GM23338 (cell line): ENCODE measurements around the gene GPR152. TPM values are rescaled to one million over a fixed set of nuclear protein-coding genes. Genes with fewer than 3 reads are reported as not detected.

ENCODE experiments used
- ATAC-seq: fragments of 200-7000 bp; cut with Tn5 transposase; 3 replicates; pipeline ENCODE4 v1.9.1; 2020
- DNase-seq: peaks from one replicate; pipeline ENCODE4 v3.0.0-alpha.2; 2015; ENCODE audit warnings: low spot score
- H2AFZ ChIP-seq: fragments of 200-600 bp; sonication (generic); 2 replicates; pipeline ENCODE4 v1.8.0; 2016; ENCODE audit warnings: antibody characterized with exemption, mild to moderate bottlenecking, moderate library complexity
- H3F3A ChIP-seq: fragments of 200-600 bp; sonication (generic); replicated peaks from 2 replicates; pipeline ENCODE4 v1.8.0; 2017; ENCODE audit warnings: antibody characterized with exemption, mixed run types, low read depth
- H3K27ac ChIP-seq: fragments of 200-600 bp; sonication (generic); 2 replicates; pipeline ENCODE4 v1.6.1; 2016; ENCODE audit warnings: low read depth
- H3K27me3 ChIP-seq: fragments of 200-600 bp; sonication (generic); 2 replicates; pipeline ENCODE4 v1.8.0; 2016; ENCODE audit warnings: mild to moderate bottlenecking, mixed run types, moderate library complexity; ENCODE audit not compliant: insufficient read depth
- H3K36me3 ChIP-seq: fragments of 200-600 bp; sonication (generic); 2 replicates; pipeline ENCODE4 v1.8.0; 2016; ENCODE audit warnings: mild to moderate bottlenecking; ENCODE audit not compliant: insufficient read depth
- H3K4me1 ChIP-seq: fragments of 200-600 bp; sonication (generic); 2 replicates; pipeline ENCODE4 v1.8.0; 2016; ENCODE audit warnings: mild to moderate bottlenecking, moderate library complexity; ENCODE audit not compliant: insufficient read depth
- H3K4me2 ChIP-seq: fragments of 200-600 bp; sonication (generic); 2 replicates; pipeline ENCODE4 v1.7.1; 2017; ENCODE audit warnings: mixed run types
- H3K4me3 ChIP-seq: fragments of 200-600 bp; sonication (generic); 2 replicates; pipeline ENCODE4 v1.6.1; 2016; ENCODE audit warnings: mixed run types
- H3K79me2 ChIP-seq: fragments of 200-600 bp; sonication (generic); replicated peaks from 2 replicates; pipeline ENCODE4 v1.8.0; 2017; ENCODE audit warnings: mild to moderate bottlenecking; ENCODE audit not compliant: insufficient read depth
- H3K9me2 ChIP-seq: fragments of 200-600 bp; sonication (generic); 2 replicates; pipeline ENCODE4 v1.8.0; 2017; ENCODE audit not compliant: insufficient read depth
- H4K20me1 ChIP-seq: fragments of 200-600 bp; sonication (generic); replicated peaks from 2 replicates; pipeline ENCODE4 v1.8.0; 2017; ENCODE audit warnings: mild to moderate bottlenecking; ENCODE audit not compliant: insufficient read depth
- H3K27ac Mint-ChIP-seq: 2 replicates; pipeline ENCODE4 v1.8.0; 2020; ENCODE audit warnings: inconsistent platforms, mild to moderate bottlenecking, moderate library complexity, mixed read lengths
- H3K27me3 Mint-ChIP-seq: 3 replicates; pipeline ENCODE4 v1.8.0; 2022; ENCODE audit warnings: low read depth, mild to moderate bottlenecking, moderate library complexity, mixed read lengths, inconsistent platforms; ENCODE audit not compliant: insufficient read depth, poor library complexity
- H3K36me3 Mint-ChIP-seq: 3 replicates; pipeline ENCODE4 v1.8.0; 2021; ENCODE audit warnings: low read depth, mild to moderate bottlenecking, inconsistent platforms, moderate library complexity, mixed read lengths
- H3K4me1 Mint-ChIP-seq: 3 replicates; pipeline ENCODE4 v1.8.0; 2020; ENCODE audit warnings: mild to moderate bottlenecking, inconsistent platforms, mixed read lengths
- H3K4me3 Mint-ChIP-seq: 3 replicates; pipeline ENCODE4 v1.8.0; 2021; ENCODE audit warnings: moderate library complexity, mild to moderate bottlenecking, inconsistent platforms, mixed read lengths
- H3K9me3 Mint-ChIP-seq: 3 replicates; pipeline ENCODE4 v1.8.0; 2020; ENCODE audit warnings: moderate library complexity, mild to moderate bottlenecking, inconsistent platforms, mixed read lengths
- CREB1 ChIP-seq: fragments of 250-450 bp; sonication (Bioruptor Pico); IDR thresholded peaks from 2 replicates; pipeline ENCODE4 v1.5.0; 2020; ENCODE audit warnings: low read depth, mild to moderate bottlenecking, moderate library complexity
- EZH2 ChIP-seq: fragments of 200-600 bp; sonication (generic); IDR thresholded peaks from one replicate; pipeline ENCODE4 v1.8.0; 2017; ENCODE audit warnings: antibody characterized with exemption, mild to moderate bottlenecking, low read depth; ENCODE audit not compliant: unreplicated experiment
- EZH2phosphoT487 ChIP-seq: fragments of 200-600 bp; sonication (generic); IDR thresholded peaks from one replicate; pipeline ENCODE4 v1.8.1; 2018; ENCODE audit warnings: antibody characterized with exemption; ENCODE audit not compliant: unreplicated experiment
- JUNB ChIP-seq: IDR thresholded peaks from one replicate; pipeline ENCODE4 v1.6.1; 2016; ENCODE audit warnings: antibody characterized with exemption; ENCODE audit not compliant: unreplicated experiment
- NANOG ChIP-seq: IDR thresholded peaks from 2 replicates; pipeline ENCODE4 v1.6.1; 2016; ENCODE audit warnings: antibody characterized with exemption, borderline replicate concordance
- POLR2AphosphoS5 ChIP-seq: IDR thresholded peaks from 2 replicates; pipeline ENCODE4 v1.6.1; 2016; ENCODE audit warnings: antibody characterized with exemption, low read depth
- STAT1 ChIP-seq: IDR thresholded peaks from one replicate; pipeline ENCODE4 v1.6.1; 2016; ENCODE audit warnings: antibody characterized with exemption; ENCODE audit not compliant: unreplicated experiment
- ZNF114 ChIP-seq: fragments of 250-450 bp; sonication (Bioruptor Pico); IDR thresholded peaks from 2 replicates; pipeline ENCODE4 v1.5.0; 2020; ENCODE audit warnings: mild to moderate bottlenecking, moderate library complexity
- ZNF331 ChIP-seq: fragments of 250-450 bp; sonication (Bioruptor Pico); IDR thresholded peaks from 2 replicates; pipeline ENCODE4 v1.5.0; 2020; ENCODE audit warnings: low read depth, mild to moderate bottlenecking, moderate library complexity
- polyA plus RNA-seq: library from polyadenylated mRNA; unstranded; fragments of >200 nt; fragmentation: Nextera tagmentation; extraction: Ambion mirVana; gene quantifications from 2 replicates; pipeline ENCODE4 v1.2.1, GENCODE V29; 2016
- total RNA-seq: library from RNA; depleted of rRNA; stranded (reverse); fragments of >200 nt; shearing (Covaris generic); gene quantifications from 2 replicates; pipeline ENCODE4 v1.2.3, GENCODE V29; 2014
- TF ChIP-seq, protein P1 (sequence below): IDR thresholded peaks from 2 replicates; pipeline ENCODE4 v1.6.1; 2016; ENCODE audit warnings: antibody characterized with exemption
- TF ChIP-seq, protein P2 (sequence below): IDR thresholded peaks from one replicate; pipeline ENCODE4 v1.6.1; 2018; ENCODE audit warnings: antibody characterized with exemption; ENCODE audit not compliant: unreplicated experiment

The GPR152 gene
- total and polyA plus RNA-seq, 2 experiments from 2014 or later: not detected

DNA sequence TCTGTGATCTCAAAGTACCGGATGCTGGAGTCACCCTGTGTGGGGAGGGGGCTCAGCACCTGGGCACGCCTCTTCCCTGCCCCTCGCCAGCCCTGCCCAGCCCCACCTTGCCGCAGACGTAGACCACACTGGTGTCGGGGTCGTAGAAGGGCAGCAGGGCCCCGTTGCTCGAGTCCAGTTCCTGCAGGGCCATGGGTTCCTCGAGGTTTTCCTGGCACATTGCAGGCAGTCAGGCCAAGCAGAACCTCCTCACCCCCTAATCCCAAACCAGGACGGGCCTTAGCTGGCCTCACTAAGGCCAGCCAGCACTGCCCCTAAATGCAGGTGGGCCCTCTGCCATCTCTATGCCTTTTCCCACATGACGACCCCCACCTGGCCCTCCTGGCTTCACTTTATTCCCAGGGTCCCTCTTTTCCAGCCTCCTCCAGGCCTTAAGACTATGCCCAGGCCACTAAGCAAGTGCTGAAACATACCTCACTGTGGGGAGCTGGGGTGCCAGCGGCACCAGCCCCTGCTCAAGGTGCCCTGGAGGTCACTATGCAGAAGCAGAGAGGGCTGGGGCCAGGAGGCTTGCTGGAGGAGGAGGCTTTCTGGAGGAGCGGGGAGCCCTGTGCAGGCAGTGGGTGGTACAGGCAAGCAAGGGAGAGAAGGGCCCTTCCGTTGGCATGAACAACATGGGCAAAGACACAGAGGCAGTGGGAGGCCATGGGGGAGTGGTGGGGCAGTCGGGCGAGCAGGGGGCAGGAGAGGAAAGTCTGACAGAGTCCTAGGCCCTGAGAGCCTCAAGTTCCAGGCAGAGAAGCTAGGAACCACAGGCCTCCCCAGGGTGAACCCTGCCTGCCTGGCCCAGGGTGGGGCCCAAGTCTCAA lies 12.1 kb downstream of the GPR152 start (continued):
- TF ChIP-seq EZH2 (no peak), NANOG (no peak)

DNA sequence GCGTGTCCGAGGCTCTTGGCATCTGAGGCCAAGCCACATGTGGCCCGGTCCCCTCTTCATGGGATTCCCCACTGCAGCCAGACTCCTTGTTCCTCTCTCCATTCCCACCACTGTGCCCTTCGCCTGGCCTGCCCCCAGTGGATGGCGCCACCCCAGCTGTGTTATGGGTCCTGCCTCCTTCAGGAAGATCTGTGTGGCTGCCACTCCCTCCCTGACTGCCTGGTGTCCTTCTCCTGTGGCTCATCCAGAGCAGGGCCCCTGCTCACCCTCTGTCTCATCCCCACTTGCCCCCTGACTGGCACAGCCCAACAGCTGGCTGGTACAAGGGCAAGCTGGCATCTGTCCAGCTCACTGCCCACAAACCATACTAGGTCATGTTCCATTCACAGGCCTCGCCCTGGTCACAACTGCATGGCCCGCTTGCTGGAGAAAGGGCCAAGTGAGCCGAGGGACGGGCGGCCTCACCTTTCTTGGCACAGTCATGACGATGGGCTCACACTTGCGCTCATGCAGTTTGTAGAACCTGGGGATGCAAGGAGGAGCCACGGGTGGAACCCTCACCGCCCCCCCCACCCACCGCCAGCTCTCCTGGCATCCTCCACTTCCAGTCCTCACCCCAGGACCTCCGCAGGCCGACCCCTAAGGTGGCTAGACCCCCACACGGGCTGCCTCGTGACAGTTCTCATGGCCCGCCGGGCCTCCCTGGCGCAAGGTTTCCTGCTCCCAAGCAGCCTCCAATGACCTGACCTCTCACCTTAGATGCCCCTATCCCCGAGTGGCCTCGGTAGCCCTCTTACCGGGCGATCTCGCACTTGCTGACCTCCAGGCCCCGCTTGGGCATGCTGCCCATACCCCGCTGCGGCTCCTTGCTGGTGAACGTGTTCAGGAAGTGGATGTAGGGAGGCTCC lies 13.0 kb downstream of the GPR152 start:
- H3K36me3 ChIP-seq: 0 out of 2 replicates have a peak, but pooled peaks cover 3% of the 10 kb centered on the region
- TF ChIP-seq JUNB (no peak), ZNF331 (no peak), EZH2phosphoT487 (no peak), STAT1 (no peak), POLR2AphosphoS5 (peak; percentile 34; the same call in 1 of the 2 replicates), ZNF114 (CRISPR knock-in tag) (no peak), NANOG (no peak), CREB1 (CRISPR knock-in tag) (no peak)
- TF ChIP-seq, protein P1, sequence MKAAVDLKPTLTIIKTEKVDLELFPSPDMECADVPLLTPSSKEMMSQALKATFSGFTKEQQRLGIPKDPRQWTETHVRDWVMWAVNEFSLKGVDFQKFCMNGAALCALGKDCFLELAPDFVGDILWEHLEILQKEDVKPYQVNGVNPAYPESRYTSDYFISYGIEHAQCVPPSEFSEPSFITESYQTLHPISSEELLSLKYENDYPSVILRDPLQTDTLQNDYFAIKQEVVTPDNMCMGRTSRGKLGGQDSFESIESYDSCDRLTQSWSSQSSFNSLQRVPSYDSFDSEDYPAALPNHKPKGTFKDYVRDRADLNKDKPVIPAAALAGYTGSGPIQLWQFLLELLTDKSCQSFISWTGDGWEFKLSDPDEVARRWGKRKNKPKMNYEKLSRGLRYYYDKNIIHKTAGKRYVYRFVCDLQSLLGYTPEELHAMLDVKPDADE: no peak
- TF ChIP-seq, protein P2, sequence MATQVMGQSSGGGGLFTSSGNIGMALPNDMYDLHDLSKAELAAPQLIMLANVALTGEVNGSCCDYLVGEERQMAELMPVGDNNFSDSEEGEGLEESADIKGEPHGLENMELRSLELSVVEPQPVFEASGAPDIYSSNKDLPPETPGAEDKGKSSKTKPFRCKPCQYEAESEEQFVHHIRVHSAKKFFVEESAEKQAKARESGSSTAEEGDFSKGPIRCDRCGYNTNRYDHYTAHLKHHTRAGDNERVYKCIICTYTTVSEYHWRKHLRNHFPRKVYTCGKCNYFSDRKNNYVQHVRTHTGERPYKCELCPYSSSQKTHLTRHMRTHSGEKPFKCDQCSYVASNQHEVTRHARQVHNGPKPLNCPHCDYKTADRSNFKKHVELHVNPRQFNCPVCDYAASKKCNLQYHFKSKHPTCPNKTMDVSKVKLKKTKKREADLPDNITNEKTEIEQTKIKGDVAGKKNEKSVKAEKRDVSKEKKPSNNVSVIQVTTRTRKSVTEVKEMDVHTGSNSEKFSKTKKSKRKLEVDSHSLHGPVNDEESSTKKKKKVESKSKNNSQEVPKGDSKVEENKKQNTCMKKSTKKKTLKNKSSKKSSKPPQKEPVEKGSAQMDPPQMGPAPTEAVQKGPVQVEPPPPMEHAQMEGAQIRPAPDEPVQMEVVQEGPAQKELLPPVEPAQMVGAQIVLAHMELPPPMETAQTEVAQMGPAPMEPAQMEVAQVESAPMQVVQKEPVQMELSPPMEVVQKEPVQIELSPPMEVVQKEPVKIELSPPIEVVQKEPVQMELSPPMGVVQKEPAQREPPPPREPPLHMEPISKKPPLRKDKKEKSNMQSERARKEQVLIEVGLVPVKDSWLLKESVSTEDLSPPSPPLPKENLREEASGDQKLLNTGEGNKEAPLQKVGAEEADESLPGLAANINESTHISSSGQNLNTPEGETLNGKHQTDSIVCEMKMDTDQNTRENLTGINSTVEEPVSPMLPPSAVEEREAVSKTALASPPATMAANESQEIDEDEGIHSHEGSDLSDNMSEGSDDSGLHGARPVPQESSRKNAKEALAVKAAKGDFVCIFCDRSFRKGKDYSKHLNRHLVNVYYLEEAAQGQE: no peak

More for the DNA sequence above, 13.0 kb downstream of the GPR152 start:
- Mint-ChIP-seq H3K4me3 (no peak overlapping the region; the same call in 2 of the 3 replicates), H3K27me3 (peaks cover 15% of the 10 kb centered on the region), H3K4me1 (peaks cover 29% of the 10 kb centered on the region), H3K36me3 (peaks cover 30% of the 10 kb centered on the region), H3K9me3 (no peaks in the 10 kb centered on the region), H3K27ac (peak overlapping the region; percentile 48; the same call in 1 of the 2 replicates)
- no peaks in the 10 kb centered on the region for H3K79me2 ChIP-seq
- no peaks in the 10 kb centered on the region for H3K27me3 ChIP-seq
- H4K20me1 ChIP-seq: no peaks in the 10 kb centered on the region
- peak; percentile 4; the same call in 2 of the 3 replicates for ATAC-seq
- no peak overlapping the region for H3K4me2 ChIP-seq
- H3K4me1 ChIP-seq: peaks cover 17% of the 10 kb centered on the region
- DNase-seq: peak; percentile 61
- H3K4me3 ChIP-seq: no peak overlapping the region
- 0 out of 2 replicates have a peak, but pooled peaks cover 16% of the 10 kb centered on the region for H3F3A ChIP-seq
- H2AFZ ChIP-seq: no peak overlapping the region
- no peaks in the 10 kb centered on the region for H3K9me2 ChIP-seq
- no peak overlapping the region for H3K27ac ChIP-seq
